Heart left ventricle (tissue), 13 donors: ENCODE results near the gene PATZ1.

ENCODE experiments used
- POLR2A ChIP-seq, 2 donors: fragments of 450-650 bp; IDR thresholded peaks; one replicate each; pipeline ENCODE4 v1.6.1; 2017; ENCODE audit warnings: antibody characterized with exemption in 2 of 2, mild to moderate bottlenecking in 2 of 2, moderate library complexity in 2 of 2
- TF ChIP-seq, protein P1 (sequence below), 12 donors: fragments of 200-600 bp; sonication (generic) in 4 of 12; IDR thresholded peaks; one replicate each; pipeline versions ENCODE4 v1.5.0 to v1.8.0; 2018 to 2022; ENCODE audit warnings: antibody characterized with exemption in 12 of 12, mild to moderate bottlenecking in 5 of 12
- donor health status: ischemic (EF 13 %, LVEDD 7.1; RV severe dilation, severe dysfunction).
- donor health status: DM: no; HTN: yes; CAD: no.
- donor health status: DM: no; HTN: no; CAD: no.
- donor health status: ischemic (EF 25% LVEDD 6.9; RV normal size, moderate dysfunction).
- donor health status: ischemic (EF 25% LVEDD 5.7; RV mildly dilated, moderate dysfunction).
- donor health status: ischemic (EF 35%, LVEDD 5.7; RV mildly dilated, moderate dysfunction).
- donor health status: nonischemic (EF 11% LVEDD 7.7; RV severe dilation, severe dysfunction).
- donor health status: DM: yes; HTN: yes; CAD: no.
- donor health status: PGD.
- donor health status: ischemic (EF 29% LVEDD 5.4; RV normal size, mild dysfunction).
- donor health status: nonischemic (EF 23%, LVEDD 6.1; RV moderate dilation, normal function).

DNA sequence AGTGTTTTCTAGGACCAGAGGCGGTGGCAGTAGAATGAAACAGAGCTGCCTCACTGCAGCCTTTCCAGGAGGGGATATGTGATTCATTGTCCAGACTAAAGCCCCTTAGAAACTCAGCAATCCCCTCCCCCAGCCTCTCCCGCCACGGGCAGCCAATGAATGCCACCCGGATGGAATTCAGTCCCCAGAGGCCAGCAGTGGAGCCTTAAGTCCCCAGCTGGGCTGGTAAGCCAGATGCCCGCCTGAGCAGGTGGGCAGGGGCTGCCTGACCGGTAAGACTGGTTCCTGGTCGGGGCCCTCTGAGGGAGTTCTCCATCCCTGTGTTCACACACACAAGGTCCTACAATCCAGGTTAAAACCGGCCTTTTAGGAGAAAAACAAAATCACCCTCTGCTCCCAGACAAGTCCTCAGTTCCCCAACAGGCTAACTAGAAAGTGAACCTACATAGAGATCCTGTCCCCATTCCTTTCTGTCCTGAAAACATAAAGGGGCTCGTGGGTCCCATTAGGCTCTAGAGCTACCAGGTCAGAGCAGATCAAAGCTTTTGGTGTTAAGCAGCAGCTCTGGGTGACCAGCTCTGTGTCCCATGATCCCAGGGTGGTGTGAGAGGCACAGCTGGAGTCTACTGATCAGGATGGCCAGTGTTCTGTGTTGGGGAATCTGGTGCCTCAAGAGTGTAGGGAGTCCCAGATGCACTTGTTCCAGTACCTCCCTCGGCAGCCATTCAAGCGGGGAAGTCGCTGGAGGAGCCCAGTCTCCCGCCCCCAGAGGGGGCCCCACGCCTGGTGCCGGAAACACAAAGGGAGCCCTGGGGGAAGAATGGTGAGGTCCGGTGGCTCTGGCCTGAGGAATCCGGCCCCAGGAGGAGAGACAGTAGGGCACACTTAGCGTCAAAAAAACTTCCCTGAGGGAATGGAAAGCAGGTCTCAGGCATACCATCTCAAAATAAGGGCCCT, 2.6 kb downstream of the PATZ1 start:
- TF ChIP-seq, protein P1, sequence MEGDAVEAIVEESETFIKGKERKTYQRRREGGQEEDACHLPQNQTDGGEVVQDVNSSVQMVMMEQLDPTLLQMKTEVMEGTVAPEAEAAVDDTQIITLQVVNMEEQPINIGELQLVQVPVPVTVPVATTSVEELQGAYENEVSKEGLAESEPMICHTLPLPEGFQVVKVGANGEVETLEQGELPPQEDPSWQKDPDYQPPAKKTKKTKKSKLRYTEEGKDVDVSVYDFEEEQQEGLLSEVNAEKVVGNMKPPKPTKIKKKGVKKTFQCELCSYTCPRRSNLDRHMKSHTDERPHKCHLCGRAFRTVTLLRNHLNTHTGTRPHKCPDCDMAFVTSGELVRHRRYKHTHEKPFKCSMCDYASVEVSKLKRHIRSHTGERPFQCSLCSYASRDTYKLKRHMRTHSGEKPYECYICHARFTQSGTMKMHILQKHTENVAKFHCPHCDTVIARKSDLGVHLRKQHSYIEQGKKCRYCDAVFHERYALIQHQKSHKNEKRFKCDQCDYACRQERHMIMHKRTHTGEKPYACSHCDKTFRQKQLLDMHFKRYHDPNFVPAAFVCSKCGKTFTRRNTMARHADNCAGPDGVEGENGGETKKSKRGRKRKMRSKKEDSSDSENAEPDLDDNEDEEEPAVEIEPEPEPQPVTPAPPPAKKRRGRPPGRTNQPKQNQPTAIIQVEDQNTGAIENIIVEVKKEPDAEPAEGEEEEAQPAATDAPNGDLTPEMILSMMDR (IDR thresholded peaks at IDR 0.05), result no peak
- no peak for TF ChIP-seq POLR2A (IDR thresholded peaks at IDR 0.05)
